D341Med (cell line): Measurements from ENCODE around the gene TKT.
A peak's percentile ranks its signal among the peaks of the same experiment; 100 is the strongest.
"Not testable (repeated sequence)": the region's sequence is repeated elsewhere in the genome, so short reads cannot be mapped to it uniquely, and the experiment has no call there.

Experiments used
- DNase-seq: peaks from one replicate; pipeline ENCODE4 v3.0.0; 2012; ENCODE audit warnings: low spot score

Gene TKT, protein sequence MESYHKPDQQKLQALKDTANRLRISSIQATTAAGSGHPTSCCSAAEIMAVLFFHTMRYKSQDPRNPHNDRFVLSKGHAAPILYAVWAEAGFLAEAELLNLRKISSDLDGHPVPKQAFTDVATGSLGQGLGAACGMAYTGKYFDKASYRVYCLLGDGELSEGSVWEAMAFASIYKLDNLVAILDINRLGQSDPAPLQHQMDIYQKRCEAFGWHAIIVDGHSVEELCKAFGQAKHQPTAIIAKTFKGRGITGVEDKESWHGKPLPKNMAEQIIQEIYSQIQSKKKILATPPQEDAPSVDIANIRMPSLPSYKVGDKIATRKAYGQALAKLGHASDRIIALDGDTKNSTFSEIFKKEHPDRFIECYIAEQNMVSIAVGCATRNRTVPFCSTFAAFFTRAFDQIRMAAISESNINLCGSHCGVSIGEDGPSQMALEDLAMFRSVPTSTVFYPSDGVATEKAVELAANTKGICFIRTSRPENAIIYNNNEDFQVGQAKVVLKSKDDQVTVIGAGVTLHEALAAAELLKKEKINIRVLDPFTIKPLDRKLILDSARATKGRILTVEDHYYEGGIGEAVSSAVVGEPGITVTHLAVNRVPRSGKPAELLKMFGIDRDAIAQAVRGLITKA

DNA sequence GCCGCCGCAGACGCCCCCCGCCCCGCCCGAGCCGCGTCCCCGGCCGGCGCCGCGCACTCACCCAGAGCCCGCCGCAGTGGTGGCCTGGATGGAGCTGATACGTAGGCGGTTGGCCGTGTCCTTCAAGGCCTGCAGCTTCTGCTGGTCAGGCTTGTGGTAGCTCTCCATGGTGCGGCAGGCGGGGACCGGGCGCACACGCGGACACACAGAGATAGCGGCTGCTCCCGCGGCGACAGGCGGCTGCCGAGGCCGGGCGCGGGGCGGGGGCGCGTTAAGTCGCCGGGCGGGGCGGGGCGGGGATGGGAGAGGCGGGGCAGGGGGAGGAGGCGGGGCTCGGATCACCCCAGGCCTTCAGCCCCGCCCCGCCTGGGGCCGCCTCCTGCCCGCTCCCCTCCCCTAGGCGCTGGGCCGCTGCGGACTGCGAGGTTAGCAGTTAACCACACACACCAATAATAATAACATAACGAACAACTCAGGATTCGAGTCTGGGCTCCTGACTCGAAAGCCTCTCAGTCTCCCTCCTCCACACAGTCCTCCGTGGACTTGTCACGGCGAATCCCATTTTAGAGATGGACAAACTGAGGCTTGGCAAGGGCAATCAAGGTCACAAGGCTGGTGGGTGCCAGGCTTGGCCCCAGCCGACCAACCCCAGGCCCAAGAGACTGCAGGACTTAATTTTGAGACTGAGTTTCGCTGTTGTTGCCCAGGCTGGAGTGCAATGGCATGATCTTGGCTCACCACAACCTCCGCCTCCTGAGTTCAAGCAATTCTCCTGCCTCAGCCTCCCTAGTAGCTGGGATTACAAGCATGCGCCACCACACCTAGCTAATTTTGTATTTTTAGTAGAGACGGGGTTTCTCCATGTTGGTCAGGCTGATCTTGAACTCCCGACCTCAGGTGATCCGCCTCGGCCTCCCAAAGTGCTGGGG is at the start of gene TKT:
Gene TKT (minus strand): TSS at position 248 of the 929 bp plus-strand sequence. CDS start 80 bp downstream, at position 168.
- DNase-seq: peak; percentile 99

DNA sequence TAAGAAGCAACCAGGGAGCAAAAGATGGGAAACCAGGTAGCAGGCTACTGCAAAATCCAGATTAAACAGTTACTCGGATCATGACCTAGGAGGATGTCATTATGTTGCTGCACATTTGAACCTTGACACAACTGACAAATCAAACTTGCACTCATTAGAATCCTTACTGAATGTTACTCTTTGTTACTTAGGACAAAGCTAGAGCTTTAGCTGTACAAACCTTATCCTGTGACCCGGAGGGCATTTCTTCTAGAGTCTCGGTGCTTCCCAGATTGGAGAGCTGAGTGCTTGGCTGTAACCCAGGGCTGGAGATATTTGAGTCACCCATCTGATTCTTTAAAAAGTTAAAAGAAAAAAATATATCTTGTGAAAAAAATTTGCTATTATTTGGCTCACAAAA is 48.1 kb upstream of the TKT start:
- no peak for DNase-seq

DNA sequence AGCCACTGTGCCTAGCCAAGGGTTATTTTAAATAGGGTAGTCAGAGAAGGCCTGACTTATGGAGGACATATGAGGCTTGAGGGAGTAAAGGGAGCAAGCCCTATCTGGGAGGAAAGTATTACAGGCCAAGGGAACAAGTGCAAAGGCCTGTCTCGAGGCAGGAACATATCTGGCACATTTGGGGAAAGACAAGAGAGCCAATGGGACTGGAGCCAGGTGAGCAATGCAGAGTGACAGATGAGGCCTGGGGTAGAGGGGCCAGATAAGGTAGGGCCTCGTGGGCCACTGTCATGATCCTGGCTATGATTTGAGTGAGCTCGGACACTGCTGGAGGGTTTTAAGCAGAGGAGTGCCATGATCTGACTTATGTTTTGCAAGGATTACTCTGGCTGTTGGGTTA is 47.7 kb upstream of the TKT start:
- no peak for DNase-seq

DNA sequence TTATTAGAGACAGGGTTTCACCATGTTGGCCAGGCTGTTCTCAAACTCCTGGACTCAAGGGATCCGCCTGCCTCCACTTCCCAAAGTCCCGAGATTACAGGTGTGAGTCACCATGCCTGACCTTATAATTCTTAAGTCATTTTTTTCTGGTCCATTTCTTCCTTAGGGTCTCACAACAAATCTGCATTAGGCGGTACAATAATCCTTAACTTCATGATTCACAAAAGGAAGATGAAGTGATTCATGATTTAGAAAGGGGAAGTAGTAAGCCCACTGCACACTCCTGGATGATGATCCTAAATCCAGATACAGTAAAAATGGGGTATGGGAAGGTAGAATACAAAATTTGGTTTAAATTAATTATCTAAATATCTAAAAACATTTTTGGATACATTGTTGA is 45.0 kb upstream of the TKT start:
- no peak for DNase-seq

- peak; percentile 59 for DNase-seq
These were observed 43.8 kb upstream of the TKT start for GRCh38 chr3:53299611-53300023.

DNA sequence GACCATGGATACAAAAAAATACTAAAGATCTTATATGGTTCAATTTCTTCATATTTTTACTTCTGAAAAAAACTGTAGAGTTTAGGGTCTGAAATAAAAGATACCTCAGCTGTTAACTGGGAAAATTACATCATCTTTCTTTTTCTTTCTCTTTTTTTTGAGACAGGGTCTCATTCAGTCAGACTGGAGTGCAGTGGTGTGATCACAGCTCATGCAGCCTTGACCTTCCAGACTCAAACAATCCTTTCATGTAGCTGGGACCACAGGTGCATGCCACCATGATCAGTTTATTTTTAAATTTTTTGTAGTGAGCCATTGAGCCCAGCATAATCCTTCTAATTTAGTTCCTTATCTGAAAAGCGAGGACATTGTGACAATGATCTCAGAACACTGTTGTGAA is 39.6 kb upstream of the TKT start:
- no peak for DNase-seq

DNA sequence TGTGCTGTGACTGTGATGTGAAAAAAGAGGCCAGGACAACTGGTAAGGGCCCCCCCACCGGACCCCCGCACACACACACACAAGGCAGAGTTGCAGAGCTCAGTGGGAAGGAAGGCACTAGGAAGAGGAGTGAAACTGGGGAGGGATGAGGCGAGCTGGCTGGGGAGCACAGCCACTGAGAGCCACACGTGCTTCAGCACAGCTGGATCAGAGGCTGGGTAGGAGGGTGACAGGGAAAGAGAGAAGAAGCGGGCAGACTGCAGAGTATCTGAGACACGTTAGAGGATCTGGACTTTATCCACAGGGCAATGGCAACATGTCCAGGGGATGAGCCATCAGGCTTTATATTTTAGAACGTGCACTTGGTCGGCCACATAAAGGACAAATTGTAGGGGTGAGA is 38.0 kb upstream of the TKT start:
- no peak for DNase-seq

DNA sequence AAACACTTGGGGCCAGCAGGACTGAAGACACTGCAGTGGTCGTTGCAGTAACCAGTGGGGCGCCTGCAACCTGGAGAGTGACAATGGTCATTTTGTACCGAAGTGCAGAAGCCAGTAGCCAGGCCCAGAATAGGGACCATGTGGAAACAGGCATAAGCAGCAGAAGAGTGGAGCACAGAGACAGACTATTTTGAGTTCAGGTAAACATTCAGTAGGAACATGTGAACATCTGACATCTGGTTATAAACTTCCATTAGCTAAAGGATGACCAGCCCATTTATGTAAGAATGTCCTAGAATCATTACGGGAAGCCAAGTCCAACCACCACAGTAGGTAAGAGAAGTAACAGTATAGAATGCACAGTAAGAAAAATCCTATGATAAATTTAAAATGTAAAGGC is 32.4 kb upstream of the TKT start:
- no peak for DNase-seq

GRCh38 chr3:53287131-53287629 is 31.4 kb upstream of the TKT start:
- DNase-seq: no peak

GRCh38 chr3:53286727-53287126 is 30.9 kb upstream of the TKT start:
- DNase-seq: no peak

DNA sequence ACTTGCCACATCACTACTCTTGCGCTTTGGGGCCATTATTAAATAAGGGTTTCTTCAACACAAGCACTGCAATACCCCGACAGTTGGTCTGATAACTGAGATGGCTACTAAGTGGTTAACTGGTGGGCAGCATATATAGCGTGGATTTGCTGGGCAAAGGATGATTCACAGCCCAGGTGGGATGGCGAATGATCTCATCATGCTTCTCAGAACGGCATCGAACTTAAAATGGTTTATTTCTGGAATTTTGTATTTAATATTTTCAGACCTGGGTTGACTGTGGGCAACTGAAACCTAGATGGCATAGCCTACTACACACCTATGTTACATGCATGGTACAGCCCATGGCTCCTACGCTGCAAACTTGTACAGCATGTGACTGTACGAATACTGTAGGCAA is 26.8 kb upstream of the TKT start:
- no peak for DNase-seq

DNA sequence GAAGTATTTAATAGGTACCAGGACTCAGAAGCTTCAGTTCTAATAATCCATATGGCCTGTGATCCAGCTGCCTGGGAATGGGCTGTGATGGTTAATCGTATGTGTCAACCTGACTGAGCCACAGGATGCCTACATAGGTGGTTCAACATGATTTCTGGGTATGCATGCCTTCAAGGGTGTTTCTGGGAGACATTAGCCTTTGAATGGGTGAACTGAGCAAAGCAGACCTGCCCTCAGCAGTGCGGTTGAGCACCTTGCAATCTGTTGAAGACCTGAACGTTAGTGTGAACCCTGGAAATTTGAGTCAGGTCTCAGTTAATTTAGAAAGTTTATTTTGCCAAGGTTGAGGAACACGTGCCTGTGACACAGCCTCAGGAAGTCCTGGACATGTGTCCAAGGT is 22.8 kb upstream of the TKT start:
- DNase-seq: no peak

DNA sequence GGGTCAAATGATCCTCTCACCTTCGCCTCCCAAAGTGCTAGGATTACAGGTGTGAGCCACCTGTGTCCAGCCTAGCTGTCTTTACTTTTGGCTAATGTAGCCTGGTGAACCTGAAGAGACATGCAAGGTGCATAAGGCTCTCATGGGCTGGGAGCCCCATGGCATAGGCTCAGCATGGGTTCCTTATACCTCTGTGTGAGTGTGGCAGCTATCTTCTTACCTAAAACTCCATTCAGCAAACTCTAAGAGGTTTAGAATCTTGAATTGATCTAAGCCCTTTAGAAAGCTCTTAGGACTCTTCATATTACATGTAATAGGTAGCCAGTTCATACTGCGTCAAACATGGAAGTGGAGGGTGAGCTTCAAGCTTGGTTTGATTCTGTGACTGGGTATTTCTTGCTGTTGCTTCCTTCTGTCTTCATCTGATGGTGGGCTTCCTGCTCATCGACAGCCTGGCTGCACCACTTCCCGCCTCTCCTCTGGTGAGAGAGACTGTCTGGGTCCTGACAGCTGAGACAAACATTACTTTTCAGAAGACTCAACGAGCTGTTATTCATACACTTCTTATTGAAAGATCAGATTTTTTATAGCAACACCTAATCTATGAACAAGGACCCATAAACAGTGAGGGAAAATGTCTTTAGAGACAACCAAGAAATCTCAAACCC is 19.2 kb upstream of the TKT start:
- DNase-seq: no peak

DNA sequence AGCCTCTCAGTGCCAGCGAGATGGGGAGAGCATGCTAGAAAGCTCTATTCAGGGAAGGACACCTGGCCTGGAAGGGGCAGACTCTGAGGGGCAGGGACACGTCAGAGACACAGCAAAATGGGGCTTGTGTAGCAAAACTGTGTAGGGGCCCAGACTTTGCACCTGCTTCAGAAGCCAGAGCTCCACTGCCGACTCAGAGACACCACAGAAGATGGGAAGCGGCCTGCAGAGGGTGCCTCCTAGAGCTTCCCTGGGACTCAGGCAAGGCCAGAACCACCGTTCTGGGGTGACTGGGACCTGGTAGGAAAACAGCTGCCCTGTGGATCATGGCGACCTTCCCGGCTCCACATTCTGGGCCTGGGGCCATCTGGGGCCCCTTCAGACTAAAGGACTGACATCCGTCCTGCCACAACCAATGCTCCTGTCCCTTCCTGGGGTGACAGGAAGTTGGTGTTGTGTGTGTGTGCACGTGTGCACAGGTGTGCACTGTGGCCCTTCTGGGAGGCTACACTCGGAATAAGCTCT is 17.4 kb upstream of the TKT start:
- no peak for DNase-seq

DNA sequence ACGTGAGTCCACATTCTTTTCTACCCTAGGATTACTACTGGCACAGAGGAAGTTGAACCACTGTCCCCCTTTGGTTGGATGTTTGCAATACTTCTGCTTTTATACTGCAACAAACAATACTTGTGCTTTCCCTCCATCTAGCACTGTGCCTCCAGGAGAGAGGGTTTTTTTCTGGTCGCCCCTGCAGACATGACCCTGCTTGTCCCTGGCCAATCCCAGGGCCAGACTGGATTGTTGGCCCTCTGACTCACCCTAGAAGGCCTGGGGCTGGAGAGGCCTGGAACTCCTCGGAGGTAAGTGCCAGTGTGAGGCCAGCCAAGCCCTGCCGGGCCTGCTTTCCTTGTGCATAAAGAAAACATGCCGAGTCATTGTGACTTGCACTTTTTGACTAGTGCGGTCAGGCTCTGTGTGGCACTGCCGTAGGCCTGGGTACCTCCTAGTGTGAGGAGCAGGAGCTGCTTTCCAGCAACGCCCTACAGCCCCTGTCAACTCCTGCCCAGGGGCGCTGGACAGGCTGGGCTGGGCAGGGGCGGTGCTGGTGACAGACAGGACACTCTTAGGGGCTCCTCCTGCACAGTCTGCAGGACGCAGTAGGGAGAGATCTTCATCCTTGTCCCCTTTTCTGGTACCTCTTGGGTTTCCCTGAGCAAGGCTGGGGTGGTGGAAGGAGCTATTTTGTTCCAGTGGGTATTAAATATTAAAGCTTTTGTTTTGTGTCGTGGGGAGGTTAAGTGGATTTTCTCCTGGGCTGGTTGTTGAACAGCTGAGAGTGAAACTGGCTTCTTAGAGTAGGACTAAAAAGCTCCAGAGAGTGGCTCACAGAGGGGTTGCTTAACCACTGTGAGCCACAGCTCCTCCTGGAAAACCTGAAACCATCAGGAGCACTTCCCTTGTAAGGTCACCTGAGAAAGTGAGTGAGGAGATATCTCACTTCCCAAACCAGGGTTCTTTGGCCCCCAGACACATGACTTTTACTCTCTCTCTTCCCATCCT is 14.4 kb upstream of the TKT start:
- peak; percentile 75 for DNase-seq

GRCh38 chr3:53269193-53269592 is 13.4 kb upstream of the TKT start:
- DNase-seq: not testable (repeated sequence)

DNA sequence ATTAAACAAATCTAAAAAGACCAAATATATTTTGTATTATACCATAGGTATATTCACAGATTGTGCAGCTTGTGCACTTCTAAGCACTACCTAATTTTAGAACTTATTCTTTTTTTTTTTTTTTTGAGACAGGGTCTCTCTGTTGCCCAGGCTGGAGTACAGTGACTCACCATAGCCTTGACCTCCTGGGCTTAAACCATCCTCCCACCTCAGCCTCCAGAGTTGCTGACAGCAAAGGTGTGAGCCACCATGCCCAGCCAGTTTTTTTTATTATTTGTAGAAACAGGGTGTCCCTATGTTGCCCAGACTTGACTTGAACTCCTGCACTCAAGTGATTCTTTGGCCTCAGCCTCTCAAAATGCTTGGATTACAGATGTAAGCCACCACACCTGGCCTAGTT is 11.9 kb upstream of the TKT start:
- no peak for DNase-seq

- DNase-seq: no peak
These were observed 8.9 kb upstream of the TKT start for GRCh38 chr3:53264718-53265117.

DNA sequence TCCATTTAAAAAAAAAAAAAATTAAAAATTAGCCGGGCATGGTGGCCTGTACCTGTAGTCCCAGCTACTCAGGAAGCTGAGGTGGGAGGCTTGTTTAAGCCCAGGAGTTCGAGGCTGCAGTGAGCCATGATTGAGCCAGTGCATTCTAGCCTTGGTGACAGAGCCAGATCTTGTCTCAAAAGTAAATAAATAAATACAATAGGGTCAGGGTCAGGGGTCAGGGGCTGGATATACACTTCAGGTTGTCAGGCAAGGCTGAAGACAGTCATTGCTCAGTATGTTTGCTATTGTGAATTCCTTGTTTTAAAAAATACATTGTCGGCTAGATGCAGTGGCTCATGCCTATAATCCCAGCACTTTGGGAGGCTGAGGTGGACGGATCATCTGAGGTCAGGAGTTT is 8.1 kb upstream of the TKT start:
- no peak for DNase-seq

- DNase-seq: no peak
These were observed 5.9 kb upstream of the TKT start for GRCh38 chr3:53261712-53262111.
